ENCODE results near the gene AP3S2. TPM values are rescaled to one million over a fixed set of nuclear protein-coding genes. Genes with fewer than 3 reads are reported as not detected.

AP3S2 gene
- total RNA-seq, 1 experiment from 2014 or later: 35.7 TPM

- TF ChIP-seq AR (CRISPR knock-in tag; IDR thresholded peaks at IDR 0.05): no peak
These were observed 80.2 kb downstream of the AP3S2 start (continued) for GRCh38 chr15:89813381-89814111.

DNA sequence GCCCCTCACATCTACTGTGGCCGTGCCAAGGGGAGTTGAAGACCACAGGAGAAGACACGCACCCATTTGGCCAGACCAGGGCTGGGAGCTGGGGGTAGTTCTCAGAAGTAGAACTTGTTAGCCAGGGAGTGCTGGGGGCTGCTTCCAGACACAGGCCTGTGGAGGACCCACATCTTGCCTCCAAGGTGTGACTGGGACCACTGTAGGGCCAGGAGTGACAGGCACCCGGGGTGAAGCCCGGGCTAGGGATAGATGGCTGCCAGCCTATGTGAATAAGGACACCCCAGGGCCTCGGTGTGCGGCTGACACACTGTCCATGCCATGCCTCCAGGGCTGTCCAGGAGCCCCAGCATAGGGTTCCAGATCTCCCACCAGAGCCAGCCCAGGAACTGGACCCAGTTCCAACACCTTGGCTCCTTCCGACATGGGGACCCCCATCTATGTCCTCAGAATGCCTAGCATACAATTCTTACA is 80.9 kb downstream of the AP3S2 start:
- DNase-seq (ENCODE audit: low spot score): no peak

More for the DNA sequence above, 80.9 kb downstream of the AP3S2 start:
- no peak overlapping the region for H3K27ac Mint-ChIP-seq
- TF ChIP-seq ZNF416 (CRISPR knock-in tag; IDR thresholded peaks at IDR 0.05) (no peak), CREB1 (CRISPR knock-in tag; IDR thresholded peaks at IDR 0.05) (no peak), OVOL2 (CRISPR knock-in tag; IDR thresholded peaks at IDR 0.05; ENCODE audit: borderline replicate concordance) (no peak), CTCF (IDR thresholded peaks at IDR 0.05) (no peak), MXD4 (CRISPR knock-in tag; IDR thresholded peaks at IDR 0.05; ENCODE audit: borderline replicate concordance) (no peak), E2F1 (CRISPR knock-in tag; IDR thresholded peaks at IDR 0.05) (no peak)
- TF ChIP-seq, protein P1, sequence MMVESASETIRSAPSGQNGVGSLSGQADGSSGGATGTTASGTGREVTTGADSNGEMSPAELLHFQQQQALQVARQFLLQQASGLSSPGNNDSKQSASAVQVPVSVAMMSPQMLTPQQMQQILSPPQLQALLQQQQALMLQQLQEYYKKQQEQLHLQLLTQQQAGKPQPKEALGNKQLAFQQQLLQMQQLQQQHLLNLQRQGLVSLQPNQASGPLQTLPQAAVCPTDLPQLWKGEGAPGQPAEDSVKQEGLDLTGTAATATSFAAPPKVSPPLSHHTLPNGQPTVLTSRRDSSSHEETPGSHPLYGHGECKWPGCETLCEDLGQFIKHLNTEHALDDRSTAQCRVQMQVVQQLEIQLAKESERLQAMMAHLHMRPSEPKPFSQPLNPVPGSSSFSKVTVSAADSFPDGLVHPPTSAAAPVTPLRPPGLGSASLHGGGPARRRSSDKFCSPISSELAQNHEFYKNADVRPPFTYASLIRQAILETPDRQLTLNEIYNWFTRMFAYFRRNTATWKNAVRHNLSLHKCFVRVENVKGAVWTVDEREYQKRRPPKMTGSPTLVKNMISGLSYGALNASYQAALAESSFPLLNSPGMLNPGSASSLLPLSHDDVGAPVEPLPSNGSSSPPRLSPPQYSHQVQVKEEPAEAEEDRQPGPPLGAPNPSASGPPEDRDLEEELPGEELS (CRISPR knock-in tag; IDR thresholded peaks at IDR 0.05): no peak
- TF ChIP-seq, protein P2, sequence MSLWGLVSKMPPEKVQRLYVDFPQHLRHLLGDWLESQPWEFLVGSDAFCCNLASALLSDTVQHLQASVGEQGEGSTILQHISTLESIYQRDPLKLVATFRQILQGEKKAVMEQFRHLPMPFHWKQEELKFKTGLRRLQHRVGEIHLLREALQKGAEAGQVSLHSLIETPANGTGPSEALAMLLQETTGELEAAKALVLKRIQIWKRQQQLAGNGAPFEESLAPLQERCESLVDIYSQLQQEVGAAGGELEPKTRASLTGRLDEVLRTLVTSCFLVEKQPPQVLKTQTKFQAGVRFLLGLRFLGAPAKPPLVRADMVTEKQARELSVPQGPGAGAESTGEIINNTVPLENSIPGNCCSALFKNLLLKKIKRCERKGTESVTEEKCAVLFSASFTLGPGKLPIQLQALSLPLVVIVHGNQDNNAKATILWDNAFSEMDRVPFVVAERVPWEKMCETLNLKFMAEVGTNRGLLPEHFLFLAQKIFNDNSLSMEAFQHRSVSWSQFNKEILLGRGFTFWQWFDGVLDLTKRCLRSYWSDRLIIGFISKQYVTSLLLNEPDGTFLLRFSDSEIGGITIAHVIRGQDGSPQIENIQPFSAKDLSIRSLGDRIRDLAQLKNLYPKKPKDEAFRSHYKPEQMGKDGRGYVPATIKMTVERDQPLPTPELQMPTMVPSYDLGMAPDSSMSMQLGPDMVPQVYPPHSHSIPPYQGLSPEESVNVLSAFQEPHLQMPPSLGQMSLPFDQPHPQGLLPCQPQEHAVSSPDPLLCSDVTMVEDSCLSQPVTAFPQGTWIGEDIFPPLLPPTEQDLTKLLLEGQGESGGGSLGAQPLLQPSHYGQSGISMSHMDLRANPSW (CRISPR knock-in tag; conservative IDR thresholded peaks at IDR 0.05; ENCODE audit: low read depth): no peak
- ATAC-seq: no peak
- POLR2A ChIA-PET: no interaction called here
- CTCF ChIA-PET: interaction anchor here (0.6 kb wide), 1 partner anchor 40 kb away, joined by 7 read pairs; no protein-coding TSS in a partner anchor
- H3K4me3 Mint-ChIP-seq: no peak overlapping the region
- H3K36me3 Mint-ChIP-seq: peaks cover 10% of the 10 kb centered on the region
- peaks cover 36% of the 10 kb centered on the region for H3K27me3 Mint-ChIP-seq (ENCODE audit: low read depth)
- 0 out of 2 replicates have a peak, but pooled peaks cover 10% of the 10 kb centered on the region for H3K4me1 Mint-ChIP-seq
- H3K9me3 Mint-ChIP-seq: peaks cover 10% of the 10 kb centered on the region
